SK-MEL-5 (cell line): ENCODE data around the gene RMND5B. TPM values are rescaled to one million over a fixed set of nuclear protein-coding genes. Genes with fewer than 3 reads are reported as not detected.
"Not testable (repeated sequence)": the region's sequence is repeated elsewhere in the genome, so short reads cannot be mapped to it uniquely, and the experiment has no call there.

Experiments used
- DNase-seq: peaks from one replicate; pipeline ENCODE4 v3.0.0-alpha.2; 2016; ENCODE audit warnings: low read depth, low spot score
- in situ Hi-C: cut with HindIII; loops from 2 replicates; pipeline ENCODE4 v1.10.0; 2016; ENCODE audit warnings: low sequenced_read_pairs, high pct_unique_total_duplicates, low pct_unique_long_range_greater_than_20kb
- total RNA-seq: library from RNA; depleted of rRNA; stranded (reverse); fragments of >200 nt; shearing (Covaris generic); gene quantifications from 2 replicates; pipeline ENCODE4 v1.2.3, GENCODE V29; 2014; rRNA removed

The RMND5B gene
- total RNA-seq, 1 experiment from 2014 or later, result 18.4 TPM

DNA sequence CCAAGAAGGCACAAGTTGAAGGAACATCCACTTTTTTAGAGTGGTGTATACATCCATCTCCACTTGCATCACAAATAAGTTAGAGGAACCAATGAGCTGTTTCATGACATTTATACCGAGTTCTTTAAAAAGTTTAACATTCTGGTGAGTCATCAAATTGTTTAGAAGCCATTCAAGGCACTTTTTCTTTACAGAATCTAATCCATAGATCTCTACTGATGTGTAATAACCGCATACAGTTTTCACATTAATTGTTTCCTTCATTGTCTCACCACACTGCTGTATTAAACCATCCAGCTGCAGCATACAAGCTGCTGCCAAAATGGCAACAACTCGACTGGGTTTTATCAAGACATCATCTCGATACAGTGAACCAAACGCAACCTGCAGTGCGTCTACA, 55.6 kb downstream of the RMND5B start:
- DNase-seq, result no peak
- in situ Hi-C loops, result no loop called here

- no peak for DNase-seq
- in situ Hi-C loops, result no loop called here
Measured at GRCh38 chr5:178187014-178187413, 56.2 kb downstream of the RMND5B start, which contains the start of gene GMCL2. TSS of gene GMCL2 (minus strand) at chr5:178187371. CDS start at chr5:178187299, 72 bp downstream.

DNA sequence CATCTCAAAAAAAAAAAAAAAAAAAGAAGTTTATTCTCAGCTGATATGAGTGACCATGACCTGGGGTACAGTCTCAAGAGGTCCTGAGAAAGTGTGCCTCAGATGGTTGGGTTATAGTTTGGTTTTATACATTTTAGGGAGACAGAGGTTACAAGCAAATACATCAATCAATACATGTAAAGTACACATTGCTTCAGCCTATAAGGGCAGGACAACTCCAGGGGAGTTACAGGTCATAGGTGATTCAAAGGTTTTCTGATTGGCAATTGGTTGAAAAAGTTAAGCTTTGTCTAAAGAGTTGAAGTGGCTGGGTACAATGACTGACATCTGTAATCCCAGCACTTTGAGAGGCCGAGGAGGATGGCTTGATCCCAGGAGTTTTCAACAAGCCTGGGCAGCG, 58.6 kb downstream of the RMND5B start:
- DNase-seq, result no peak
- in situ Hi-C loops, result no loop called here

DNA sequence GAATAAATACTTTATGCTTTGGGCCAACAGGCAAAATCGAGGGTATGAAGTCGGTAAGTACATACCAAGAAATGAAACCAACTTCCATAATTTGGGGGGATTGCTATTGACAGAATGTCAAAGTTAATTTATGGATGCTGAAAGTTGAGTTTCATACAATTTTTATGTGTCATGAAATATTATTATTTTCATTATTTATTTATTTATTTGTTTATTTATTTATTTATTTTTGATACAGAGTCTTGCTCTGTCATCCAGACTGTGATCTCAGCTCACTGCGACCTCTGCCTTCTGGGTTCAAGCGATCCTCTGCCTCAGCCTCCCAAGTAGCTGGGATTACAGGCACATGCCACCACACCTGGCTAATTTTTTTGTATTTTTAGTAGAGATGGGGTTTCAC, 60.8 kb downstream of the RMND5B start:
- DNase-seq, result no peak
- in situ Hi-C loops, result no loop called here

DNA sequence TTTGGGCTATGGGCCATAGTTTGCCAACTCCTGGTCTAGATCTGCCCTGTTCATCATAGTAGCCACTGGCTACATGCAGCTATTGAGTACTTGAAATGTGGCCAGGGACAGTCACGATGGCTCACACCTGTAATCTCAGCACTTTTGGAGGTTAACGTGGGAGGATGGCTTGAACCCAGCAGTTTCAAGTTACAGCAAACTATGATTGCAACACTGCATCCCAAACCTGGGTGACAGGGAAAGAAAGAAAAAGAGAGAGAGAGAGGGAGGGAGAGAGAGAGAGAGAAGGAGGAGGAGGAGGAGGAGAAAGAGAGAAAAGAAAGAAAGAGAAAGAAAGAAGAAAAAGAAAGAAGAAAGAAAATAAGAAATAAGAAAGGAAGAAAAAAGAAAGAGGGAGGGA, 61.4 kb downstream of the RMND5B start:
- in situ Hi-C loops, result no loop called here
- no peak for DNase-seq

DNA sequence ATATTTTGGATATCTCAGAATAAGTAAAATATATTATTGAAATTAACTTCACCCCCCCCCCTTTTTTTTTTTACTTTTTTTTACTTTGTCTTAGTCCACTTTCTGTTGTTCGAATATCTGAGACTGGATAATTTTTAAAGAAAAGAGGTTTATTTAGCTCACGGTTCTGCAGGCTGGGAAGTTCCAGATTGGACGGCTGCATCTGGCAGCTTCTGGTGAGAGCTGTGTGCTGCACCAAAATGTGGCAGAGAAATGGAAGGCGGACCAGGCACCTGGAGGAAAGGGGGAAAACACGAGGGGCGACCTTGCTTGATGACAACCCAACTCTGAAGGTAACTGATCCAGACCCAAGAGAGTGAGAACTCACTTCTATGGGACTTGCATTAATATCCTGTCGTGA, 62.0 kb downstream of the RMND5B start:
- in situ Hi-C loops, result no loop called here
- no peak for DNase-seq

DNA sequence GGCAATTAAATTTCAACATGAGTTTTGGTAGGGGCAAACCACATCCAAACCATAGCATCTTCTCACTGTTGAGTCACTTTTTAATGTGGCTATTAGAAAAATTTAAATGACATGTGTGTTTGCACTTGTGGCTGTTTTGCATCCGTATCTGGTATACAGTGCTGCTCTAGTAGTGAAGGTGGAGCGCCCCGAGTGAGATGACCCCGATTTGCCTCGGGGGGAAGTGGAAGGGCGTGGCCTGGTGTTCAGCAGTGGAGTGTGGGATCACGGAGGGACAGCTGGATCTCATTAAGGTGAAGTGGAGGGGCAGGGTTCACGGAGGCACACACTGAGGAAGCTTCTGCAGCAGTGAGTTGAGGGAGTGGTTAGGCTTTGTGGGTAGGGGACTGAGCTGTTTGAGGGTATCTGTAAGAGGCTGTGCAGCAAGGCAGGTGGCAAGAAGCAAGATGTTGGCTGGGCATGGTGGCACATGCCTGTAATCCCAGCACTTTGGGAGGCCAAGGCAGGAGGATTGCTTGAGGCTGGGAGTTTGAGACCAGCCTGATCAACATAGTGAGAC, 62.5 kb downstream of the RMND5B start:
- in situ Hi-C loops, result no loop called here

DNA sequence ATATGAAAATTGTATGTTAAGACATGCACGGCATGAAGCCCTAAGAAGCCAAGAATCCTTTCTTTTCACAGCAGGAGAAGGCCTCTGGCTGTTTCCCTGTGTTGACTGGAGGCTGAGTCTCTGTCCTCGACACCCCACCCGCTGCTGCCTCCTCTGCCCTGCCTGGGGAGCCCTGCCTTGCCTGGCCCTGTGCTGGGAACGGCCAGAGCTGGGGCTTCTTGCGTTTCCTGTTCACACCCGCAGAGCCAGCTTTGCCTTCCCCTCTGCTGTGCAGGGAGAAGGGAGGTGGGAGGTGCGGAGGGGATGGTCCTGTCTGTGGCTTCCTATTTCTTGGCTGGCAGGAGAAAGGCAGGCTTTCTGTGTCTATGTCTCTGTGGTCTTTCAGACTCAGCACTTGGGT, 63.2 kb downstream of the RMND5B start:
- DNase-seq, result no peak
- in situ Hi-C loops, result no loop called here

More for the DNA sequence above, 62.5 kb downstream of the RMND5B start:
- DNase-seq, result no peak

DNA sequence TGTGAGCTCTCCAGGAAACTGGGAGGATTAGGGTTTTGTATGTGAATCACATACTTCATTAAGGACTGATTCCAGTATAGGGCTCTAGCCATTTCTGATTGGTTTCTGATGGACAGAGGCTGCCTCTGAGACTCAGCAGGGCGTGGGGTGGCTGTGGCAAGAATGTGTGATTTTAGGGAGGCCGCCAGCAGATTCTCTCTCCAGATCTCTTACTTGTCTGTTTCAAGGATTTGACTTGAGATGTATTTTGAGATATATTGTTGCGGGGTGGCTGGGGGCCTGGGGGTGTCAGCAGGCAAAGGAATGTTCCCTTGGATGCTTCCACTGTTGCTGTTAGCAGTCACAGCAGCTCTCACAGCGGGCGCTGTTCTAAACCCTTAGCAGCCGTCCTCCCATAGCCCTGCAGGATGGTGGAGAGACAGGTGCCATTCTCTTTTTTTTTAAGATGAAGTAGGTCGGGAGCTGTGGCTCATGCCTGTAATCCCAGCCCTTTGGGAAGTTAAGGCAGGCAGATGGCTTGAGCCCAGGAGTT, 65.5 kb downstream of the RMND5B start:
- no peak for DNase-seq
- in situ Hi-C loops, result no loop called here

GRCh38 chr5:178196986-178197385, 66.2 kb downstream of the RMND5B start:
- in situ Hi-C loops, result no loop called here
- DNase-seq, result no peak

- in situ Hi-C loops, result not testable (repeated sequence)
Measured at GRCh38 chr5:178198151-178198550, 67.3 kb downstream of the RMND5B start.

GRCh38 chr5:178198706-178199105, 67.9 kb downstream of the RMND5B start:
- no peak for DNase-seq
- in situ Hi-C loops, result no loop called here

More at GRCh38 chr5:178198151-178198550, 67.3 kb downstream of the RMND5B start:
- not testable (repeated sequence) for DNase-seq

DNA sequence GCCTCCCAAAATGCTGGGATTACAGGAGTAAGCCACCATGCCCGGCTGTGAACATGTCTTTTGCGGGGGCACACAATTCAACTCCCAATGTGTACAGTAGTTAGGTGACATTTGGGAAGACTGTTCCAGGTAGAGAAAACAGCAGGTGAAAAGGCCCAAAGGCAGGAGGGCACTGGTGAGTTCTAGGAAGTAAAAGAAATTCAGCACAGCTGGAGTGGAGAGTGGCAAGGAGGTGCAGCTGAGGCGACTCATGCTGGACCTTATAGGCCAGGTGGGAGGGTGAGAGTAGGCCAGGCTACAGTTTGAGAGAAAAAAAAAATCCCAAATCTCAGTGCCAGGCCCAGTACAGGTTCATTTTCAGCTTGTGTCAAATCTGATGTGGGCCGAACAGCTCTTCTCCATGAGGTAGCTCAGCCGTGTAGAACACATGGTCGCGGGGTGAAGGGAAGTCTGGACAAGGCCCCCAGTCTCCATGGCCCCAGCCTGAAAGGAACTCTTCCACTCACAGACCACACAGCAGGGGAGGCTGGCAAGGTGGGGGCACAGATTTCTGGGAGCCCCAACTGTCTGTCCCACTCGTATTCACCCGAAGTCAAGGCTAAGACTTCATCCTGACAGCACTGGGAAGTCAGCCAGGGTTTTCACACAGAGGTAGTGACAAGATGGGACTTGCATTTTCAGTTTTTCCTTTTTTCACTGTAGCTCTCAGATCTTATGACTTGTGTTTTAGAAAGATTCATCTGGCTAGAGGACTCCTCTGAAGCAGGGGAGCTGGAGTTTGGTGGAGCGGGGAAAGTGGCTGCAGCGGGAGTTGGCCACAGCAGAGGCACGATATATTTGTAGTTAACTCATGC, 69.0 kb downstream of the RMND5B start:
- no peak for DNase-seq
- in situ Hi-C loops, result no loop called here

Other genes starting within 250 kb of the RMND5B start
- not detected in 2 replicates for gene PROP1, start 134.8 kb upstream of the RMND5B start, total RNA-seq
- 2.8 and 3.6 TPM in 2 replicates for gene N4BP3, start 17.5 kb upstream of the RMND5B start, total RNA-seq
- 253 and 272 TPM in 2 replicates for gene NHP2, start 22.9 kb downstream of the RMND5B start, total RNA-seq
- gene GMCL2, start 56.4 kb downstream of the RMND5B start, total RNA-seq, result not detected in 2 replicates
- gene HNRNPAB, start 73.5 kb downstream of the RMND5B start, total RNA-seq, result 42.2 and 52.1 TPM in 2 replicates
- 7.7 and 13.0 TPM in 2 replicates for gene PHYKPL, start 101.8 kb downstream of the RMND5B start, total RNA-seq